ENCODE results near the gene ATXN10. TPM values are rescaled to one million over a fixed set of nuclear protein-coding genes. Genes with fewer than 3 reads are reported as not detected.

ATXN10 gene
- total RNA-seq, 1 experiment from 2014 or later = 135 TPM

- H3K27me3 ChIP-seq (ENCODE audit: insufficient read depth, low read length) = no peaks in the 10 kb centered on the region
- RAD21 ChIA-PET (ENCODE audit: low non-redundant PET in 1 of 2, low total read pairs in 2 of 2, uncharacterized antibody in 2 of 2, unreplicated experiment in 2 of 2) = no interaction called here
- POLR2A ChIA-PET = no interaction called here
- ATAC-seq (no peak), DNase-seq (ENCODE audit: low read depth, low spot score) (no peak)
- intact Hi-C loops (cut with micrococcal nuclease) = no loop called here
- CTCF ChIA-PET = no interaction called here
- no peak overlapping the region for H3K4me3 ChIP-seq (replicated peaks in 1 of 2; ENCODE audit: low read depth in 1 of 2, low read length in 2 of 2)
- H3K36me3 ChIP-seq (ENCODE audit: control insufficient read depth in 1 of 2, insufficient read depth in 2 of 2, low read length in 2 of 2) = no peaks in the 10 kb centered on the region
- H3K4me2 ChIP-seq (ENCODE audit: low read length) = no peak overlapping the region
- BruUV-seq (replicated peaks) = no TSS peak
- H3K79me2 ChIP-seq (ENCODE audit: insufficient read depth, low read length) = no peaks in the 10 kb centered on the region
- H3K4me1 ChIP-seq (ENCODE audit: control insufficient read depth in 1 of 2, insufficient read depth in 2 of 2, low read length in 2 of 2) = peaks cover 4 to 24% of the 10 kb centered on the region in 2 experiments
- no peak overlapping the region for H2AFZ ChIP-seq (ENCODE audit: low read depth, low read length, poor library complexity, severe bottlenecking)
- H3K9me2 ChIP-seq (ENCODE audit: insufficient read depth) = no peaks in the 10 kb centered on the region
- no peaks in the 10 kb centered on the region for H4K20me1 ChIP-seq (ENCODE audit: insufficient read depth)
- H3K9me3 ChIP-seq (ENCODE audit: control insufficient read depth in 1 of 2, insufficient read depth in 1 of 2, low read depth in 1 of 2, low read length in 2 of 2) = no peaks in the 10 kb centered on the region
- no peak for TF ChIP-seq EZH2 (IDR thresholded peaks at IDR 0.05)
- no peak for TF ChIP-seq SP1 (IDR thresholded peaks at IDR 0.05; ENCODE audit: low read depth)
- no peak for TF ChIP-seq ZFX (IDR thresholded peaks at IDR 0.05)
- TF ChIP-seq TCF7L2 (IDR thresholded peaks at IDR 0.05; ENCODE audit: borderline replicate concordance, extremely low read depth, insufficient read depth, insufficient read length) = no peak
- no peak for TF ChIP-seq ELF1 (IDR thresholded peaks at IDR 0.05; ENCODE audit: borderline replicate concordance, low read depth)
- TF ChIP-seq REST (IDR thresholded peaks at IDR 0.05; ENCODE audit: low read depth) = no peak
- TF ChIP-seq FOSL1 (IDR thresholded peaks at IDR 0.05; ENCODE audit: low read depth) = no peak
- no peak for TF ChIP-seq YY1 (IDR thresholded peaks at IDR 0.05; ENCODE audit: extremely low read depth, insufficient replicate concordance, low read depth, low read length)
- no peak for TF ChIP-seq SRF (IDR thresholded peaks at IDR 0.05; ENCODE audit: low read depth)
- TF ChIP-seq POLR2A (IDR thresholded peaks at IDR 0.05; ENCODE audit: borderline replicate concordance, extremely low read depth, insufficient read depth, insufficient read length) = no peak
- no peak for TF ChIP-seq MAX (IDR thresholded peaks at IDR 0.05)
- no peak for TF ChIP-seq SIN3A (IDR thresholded peaks at IDR 0.05; ENCODE audit: low read depth)
- no peak for TF ChIP-seq CBX3 (IDR thresholded peaks at IDR 0.05; ENCODE audit: low read depth)
- no peak for TF ChIP-seq EZH2phosphoT487 (IDR thresholded peaks at IDR 0.05; ENCODE audit: borderline replicate concordance)
- no peak for TF ChIP-seq CEBPB (IDR thresholded peaks at IDR 0.05; ENCODE audit: low read depth)
- TF ChIP-seq EGR1 (IDR thresholded peaks at IDR 0.05; ENCODE audit: low read depth) = no peak
- no peak for TF ChIP-seq POLR2AphosphoS5 (IDR thresholded peaks at IDR 0.05; ENCODE audit: low read depth, low read length)
- TF ChIP-seq ATF3 (IDR thresholded peaks at IDR 0.05) = no peak
- no peak for TF ChIP-seq RAD21 (IDR thresholded peaks at IDR 0.05; ENCODE audit: low read depth)
- no peak overlapping the region for H3K27ac ChIP-seq (ENCODE audit: low read depth, low read length)
- no peak overlapping the region for H3K9ac ChIP-seq (ENCODE audit: low read length)
Observed at GRCh38 chr22:45885941-45886395, 214.3 kb downstream of the ATXN10 start.
